Smooth muscle cell (in vitro differentiated cells): ENCODE measurements around the gene HTRA2. TPM values are rescaled to one million over a fixed set of nuclear protein-coding genes. Genes with fewer than 3 reads are reported as not detected.
A peak's percentile ranks its signal among the peaks of the same experiment; 100 is the strongest.

Source experiments
- DNase-seq: peaks from one replicate; lab custom pipeline; 2025; ENCODE audit not compliant: unreplicated experiment; lab: John Stamatoyannopoulos, UW
- H2AFZ ChIP-seq: fragments of 200-600 bp; sonication (generic); 2 replicates; pipeline ENCODE4 v1.6.0; 2016; ENCODE audit warnings: antibody characterized with exemption, low read depth, mild to moderate bottlenecking
- H3F3A ChIP-seq: fragments of 200-600 bp; sonication (generic); 2 replicates; pipeline ENCODE4 v1.6.0; 2017; ENCODE audit warnings: antibody characterized with exemption, low read depth
- H3K27ac ChIP-seq: fragments of 200-600 bp; sonication (generic); 2 replicates; pipeline ENCODE4 v1.5.1; 2016; ENCODE audit warnings: low read depth, mild to moderate bottlenecking
- H3K27me3 ChIP-seq: fragments of 200-600 bp; sonication (generic); 2 replicates; pipeline ENCODE4 v1.6.1; 2016; ENCODE audit warnings: low read depth, mild to moderate bottlenecking
- H3K36me3 ChIP-seq: fragments of 200-600 bp; sonication (generic); 2 replicates; pipeline ENCODE4 v1.5.1; 2016; ENCODE audit warnings: low read depth
- H3K4me1 ChIP-seq: fragments of 200-600 bp; sonication (generic); 2 replicates; pipeline ENCODE4 v1.5.1; 2016; ENCODE audit warnings: low read depth
- H3K4me2 ChIP-seq: fragments of 200-600 bp; sonication (generic); 2 replicates; pipeline ENCODE4 v1.6.0; 2016; ENCODE audit warnings: mild to moderate bottlenecking
- H3K4me3 ChIP-seq: fragments of 200-600 bp; sonication (generic); 2 replicates; pipeline ENCODE4 v1.5.1; 2016; ENCODE audit warnings: mild to moderate bottlenecking
- H3K79me2 ChIP-seq: fragments of 200-600 bp; sonication (generic); 2 replicates; pipeline ENCODE4 v1.6.0; 2016; ENCODE audit warnings: low read depth, mild to moderate bottlenecking
- H3K9ac ChIP-seq: fragments of 200-600 bp; sonication (generic); 2 replicates; pipeline ENCODE4 v1.6.0; 2016; ENCODE audit warnings: low read depth
- H3K9me3 ChIP-seq: fragments of 200-600 bp; sonication (generic); replicated peaks from 2 replicates; pipeline ENCODE4 v1.5.1; 2016; ENCODE audit warnings: low read depth
- H4K20me1 ChIP-seq: fragments of 200-600 bp; sonication (generic); 2 replicates; pipeline ENCODE4 v1.6.0; 2016; ENCODE audit warnings: low read depth
- CTCF ChIP-seq: fragments of 200-600 bp; sonication (generic); IDR thresholded peaks from 2 replicates; pipeline ENCODE4 v1.5.1; 2017; ENCODE audit warnings: borderline replicate concordance, mild to moderate bottlenecking, antibody characterized with exemption; ENCODE audit not compliant: insufficient read depth, poor library complexity, severe bottlenecking
- WGBS: methylation state at CpG from one replicate; pipeline ENCODE4 v1.1.7; 2016; ENCODE audit warnings: low lambda C conversion rate; 5-methylcytosine and 5-hydroxymethylcytosine counted together
- polyA plus RNA-seq: library from polyadenylated mRNA; unstranded; fragments of >200 nt; fragmentation: Nextera tagmentation; extraction: Ambion mirVana; gene quantifications from 2 replicates; pipeline ENCODE4 v1.2.1, GENCODE V29; 2016
- total RNA-seq: library from RNA; depleted of rRNA; stranded (reverse); fragments of >200 nt; gene quantifications from 2 replicates; pipeline ENCODE4 v1.2.3, GENCODE V29; 2014

The HTRA2 gene
- total and polyA plus RNA-seq, 2 experiments from 2014 or later, result 19.1 to 30.4 TPM

GRCh38 chr2:74500578-74500946 is 29.2 kb upstream of the HTRA2 start:
- Histone ChIP-seq H3F3A (peaks cover 10% of the 10 kb centered on the region), H2AFZ (no peak overlapping the region), H3K79me2 (peaks cover 8% of the 10 kb centered on the region), H3K9ac (no peak overlapping the region), H3K27me3 (peaks cover 49% of the 10 kb centered on the region), H3K27ac (no peak overlapping the region), H3K9me3 (no peaks in the 10 kb centered on the region), H3K4me2 (no peak overlapping the region), H4K20me1 (no peaks in the 10 kb centered on the region), H3K36me3 (no peaks in the 10 kb centered on the region), H3K4me1 (peaks cover 27% of the 10 kb centered on the region), H3K4me3 (no peak overlapping the region)
- no peak for TF ChIP-seq CTCF
- no peak for DNase-seq

DNA sequence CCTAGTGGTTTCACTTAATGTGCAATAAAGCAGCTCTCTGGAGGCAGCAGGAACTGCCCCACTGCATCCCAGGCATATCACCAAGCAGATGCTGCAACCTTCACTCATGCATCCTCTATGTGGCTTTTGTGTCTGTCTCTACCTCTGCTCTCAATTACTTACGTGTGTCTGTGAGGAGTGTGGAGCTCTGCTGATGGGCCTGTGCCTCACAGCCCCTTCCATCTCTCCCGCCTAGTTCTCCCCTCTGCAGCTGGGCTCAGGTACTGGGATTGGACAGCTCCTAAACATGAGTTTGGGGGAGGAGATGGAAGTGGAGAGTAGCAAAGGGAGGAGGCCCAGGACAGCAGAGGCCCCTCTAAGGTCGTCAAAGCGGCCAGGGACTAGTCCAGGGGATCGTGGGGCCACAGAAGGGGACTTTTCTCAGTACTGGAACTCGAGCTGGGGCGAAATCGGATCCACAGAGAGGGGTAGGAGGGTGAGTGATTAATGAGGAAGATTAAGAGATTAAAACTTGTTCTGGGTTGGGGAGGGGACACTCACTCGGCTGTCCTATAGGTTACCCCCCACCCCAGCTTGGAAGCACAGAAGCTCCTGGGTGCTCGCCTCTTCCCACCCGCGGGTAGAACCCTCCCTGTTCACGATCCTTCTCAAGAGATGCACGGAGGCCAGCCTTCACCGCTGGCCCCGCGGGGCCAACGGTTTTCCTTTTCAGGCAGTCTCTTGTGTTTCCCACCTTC is 28.2 kb upstream of the HTRA2 start:
- DNase-seq, result no peak
- Histone ChIP-seq H3K36me3 (no peaks in the 10 kb centered on the region), H3K4me2 (peak overlapping the region; percentile 94), H3K9ac (no peak overlapping the region), H3K9me3 (no peaks in the 10 kb centered on the region), H3K4me3 (peak overlapping the region; percentile 61), H3K79me2 (peaks cover 17% of the 10 kb centered on the region), H3K4me1 (peaks cover 34% of the 10 kb centered on the region), H3K27ac (no peak overlapping the region), H4K20me1 (peaks cover 4% of the 10 kb centered on the region), H3F3A (peaks cover 6% of the 10 kb centered on the region), H3K27me3 (peaks cover 49% of the 10 kb centered on the region), H2AFZ (no peak overlapping the region)
- TF ChIP-seq CTCF, result no peak
- WGBS, result 52% methylated on average over 18 of the region's 18 CpGs

GRCh38 chr2:74502147-74502719 is 27.5 kb upstream of the HTRA2 start:
- DNase-seq, result no peak
- no peaks in the 10 kb centered on the region for H3K36me3 ChIP-seq
- peak overlapping the region; percentile 82 for H2AFZ ChIP-seq
- H3K4me3 ChIP-seq, result peak overlapping the region; percentile 61
- H3K9ac ChIP-seq, result no peak overlapping the region
- TF ChIP-seq CTCF, result no peak
- peak overlapping the region; percentile 94 for H3K4me2 ChIP-seq
- peaks cover 38% of the 10 kb centered on the region for H3K4me1 ChIP-seq
- 9% methylated on average over 31 of the region's 32 CpGs for WGBS
- H3F3A ChIP-seq, result peaks cover 5% of the 10 kb centered on the region
- no peaks in the 10 kb centered on the region for H3K9me3 ChIP-seq
- peaks cover 22% of the 10 kb centered on the region for H3K79me2 ChIP-seq
- H3K27me3 ChIP-seq, result peaks cover 44% of the 10 kb centered on the region
- peaks cover 4% of the 10 kb centered on the region for H4K20me1 ChIP-seq
- H3K27ac ChIP-seq, result no peak overlapping the region
